NCI-H446 treated with DMSO at 0.1 percent for 48 hours (cell line): ENCODE results near the gene TIMELESS.
"Not testable (repeated sequence)": the region's sequence is repeated elsewhere in the genome, so short reads cannot be mapped to it uniquely, and the experiment has no call there.

Experiments used
- DNase-seq: peaks from one replicate; lab custom pipeline; 2025; lab: John Stamatoyannopoulos, UW

TIMELESS gene

DNA sequence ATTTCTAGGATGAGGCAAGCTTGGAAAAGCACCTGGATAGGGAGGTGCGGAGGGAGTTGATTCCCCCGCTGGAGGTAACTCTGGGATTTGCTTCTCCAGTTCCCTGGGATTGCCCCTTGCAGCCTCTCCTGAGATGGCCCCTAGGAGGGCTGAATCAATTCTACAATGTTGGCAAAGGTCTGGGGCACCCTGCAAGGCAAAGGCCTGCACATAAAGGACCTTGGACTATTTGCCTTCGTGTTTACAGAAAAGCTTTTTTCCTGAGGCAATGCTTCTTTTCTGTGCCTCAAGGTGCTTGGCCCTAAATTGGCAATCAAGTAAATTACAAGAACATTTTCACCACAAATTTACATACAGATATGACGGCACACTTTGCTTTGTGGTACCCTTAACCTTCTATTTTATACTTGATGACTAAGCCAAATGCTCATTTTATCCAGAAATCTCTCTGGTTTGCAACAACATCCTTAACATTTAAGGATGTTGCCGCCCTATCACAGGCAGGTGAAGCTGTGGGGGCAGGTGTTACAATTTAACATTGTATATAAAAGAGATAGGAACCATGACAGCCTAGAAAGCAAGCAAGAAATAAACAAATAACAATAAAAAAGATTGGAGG, 40.3 kb downstream of the TIMELESS start:
- no peak for DNase-seq

GRCh38 chr12:56404227-56404626, 45.0 kb downstream of the TIMELESS start:
- not testable (repeated sequence) for DNase-seq

DNA sequence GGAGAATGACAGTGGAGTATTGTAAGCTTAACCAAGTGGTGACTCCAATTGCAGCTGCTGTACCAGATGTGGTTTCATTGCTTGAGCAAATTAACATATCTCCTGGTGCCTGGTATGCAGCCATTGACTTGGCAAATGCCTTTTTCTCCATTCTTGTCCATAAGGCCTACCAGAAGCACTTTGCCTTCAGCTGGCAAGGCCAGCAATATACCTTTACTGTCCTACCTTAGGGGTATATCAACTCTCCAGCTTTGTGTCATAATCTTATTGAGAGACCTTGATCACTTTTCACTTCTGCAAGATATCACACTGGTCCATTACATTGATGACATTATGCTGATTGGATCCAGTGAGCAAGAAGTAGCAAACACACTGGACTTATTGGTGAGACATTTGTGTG, 47.6 kb downstream of the TIMELESS start:
- not testable (repeated sequence) for DNase-seq

DNA sequence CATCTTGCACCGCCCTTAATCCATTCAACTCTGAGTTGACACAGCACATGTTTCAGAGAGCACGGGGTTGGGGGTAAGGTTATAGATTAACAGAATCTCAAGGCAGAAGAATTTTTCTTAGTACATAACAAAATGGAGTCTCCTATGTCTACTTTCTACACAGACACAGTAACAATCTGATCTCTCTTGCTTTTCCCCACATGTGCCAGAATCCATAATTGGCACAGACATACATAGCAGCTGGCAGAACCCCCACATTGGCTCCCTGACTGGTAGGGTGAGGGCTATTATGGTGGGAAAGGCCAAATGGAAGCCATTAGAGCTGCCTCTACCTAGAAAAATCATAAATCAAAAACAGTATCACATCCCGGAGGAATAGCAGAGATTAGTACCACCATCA, 48.1 kb downstream of the TIMELESS start:
- not testable (repeated sequence) for DNase-seq

- not testable (repeated sequence) for DNase-seq
These were observed 49.8 kb downstream of the TIMELESS start for GRCh38 chr12:56399466-56399865.

DNA sequence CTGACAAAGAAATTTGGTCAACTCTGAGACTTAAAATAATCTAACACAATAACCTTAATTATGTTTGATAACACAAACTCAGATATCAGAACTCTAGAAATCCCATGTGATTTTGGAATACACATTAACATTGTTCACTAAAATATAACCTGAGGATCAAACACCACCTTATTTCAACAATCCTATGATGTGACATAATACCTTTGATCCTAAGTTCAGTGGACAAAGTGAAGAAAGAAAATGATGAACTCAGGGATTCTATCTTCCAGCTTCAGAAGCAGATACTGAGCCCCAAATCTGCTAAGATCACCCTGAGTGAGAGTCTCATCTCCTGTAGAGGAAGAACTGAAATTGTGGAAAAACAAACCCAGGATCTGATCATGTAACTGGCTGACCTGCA, 50.9 kb downstream of the TIMELESS start:
- no peak for DNase-seq

DNA sequence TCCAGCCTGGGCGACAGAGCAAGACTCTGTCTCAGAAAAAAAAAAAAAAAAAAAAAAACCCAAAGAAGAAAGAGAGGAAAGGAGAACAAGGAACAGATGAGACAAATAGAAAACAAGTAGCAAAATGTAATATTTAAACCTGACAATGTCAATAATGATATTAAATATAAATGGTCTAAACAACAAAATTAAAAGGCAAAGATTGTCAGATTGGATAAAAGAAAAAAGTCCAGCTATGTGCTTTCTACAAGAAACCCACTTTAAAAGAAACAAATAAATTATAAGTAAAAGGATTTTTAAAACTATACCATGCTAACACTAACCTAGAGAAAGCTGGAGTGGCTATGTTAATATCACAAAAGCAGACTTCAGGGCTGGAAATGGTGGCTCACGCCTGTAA, 56.9 kb downstream of the TIMELESS start:
- no peak for DNase-seq

DNA sequence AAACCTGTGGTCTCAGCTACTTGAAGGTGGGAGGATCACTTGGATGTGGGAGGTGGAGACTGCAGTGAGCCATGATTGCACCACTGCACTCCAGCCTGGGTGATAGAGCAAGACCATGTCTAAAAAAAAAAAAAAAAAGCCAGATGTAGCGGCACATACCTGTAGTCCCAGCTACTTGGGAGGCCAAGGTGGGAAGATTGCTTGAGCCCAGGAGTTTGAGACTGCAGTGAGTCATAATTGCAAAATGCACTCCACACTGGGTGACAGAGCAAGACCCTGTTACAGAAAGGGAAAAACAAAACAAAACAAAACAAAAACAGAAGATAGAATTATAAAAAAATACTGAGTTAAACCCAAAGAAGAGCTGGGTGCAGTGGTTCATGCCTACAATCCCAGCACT, 57.5 kb downstream of the TIMELESS start:
- no peak for DNase-seq

DNA sequence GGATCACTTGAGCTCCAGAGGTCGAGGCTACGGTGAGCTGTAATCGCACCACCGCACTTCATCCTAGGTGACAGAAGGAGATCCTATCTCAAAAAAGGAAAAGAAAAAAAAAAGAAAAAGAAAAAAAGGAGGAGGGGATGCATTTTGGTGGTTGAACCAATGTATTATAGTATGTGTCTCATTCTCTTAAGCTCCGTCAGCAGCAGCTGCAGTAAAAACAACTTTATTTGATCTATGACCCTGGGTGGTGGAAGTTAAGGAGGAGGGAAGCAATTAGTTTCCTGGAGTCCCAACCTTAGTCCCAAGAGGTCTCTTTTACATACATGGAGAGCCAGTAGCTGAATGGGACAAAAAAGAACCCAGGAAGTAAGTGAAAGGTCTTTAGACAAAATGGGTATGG, 59.8 kb downstream of the TIMELESS start:
- no peak for DNase-seq

GRCh38 chr12:56387152-56387736, 62.0 kb downstream of the TIMELESS start:
- no peak for DNase-seq

DNA sequence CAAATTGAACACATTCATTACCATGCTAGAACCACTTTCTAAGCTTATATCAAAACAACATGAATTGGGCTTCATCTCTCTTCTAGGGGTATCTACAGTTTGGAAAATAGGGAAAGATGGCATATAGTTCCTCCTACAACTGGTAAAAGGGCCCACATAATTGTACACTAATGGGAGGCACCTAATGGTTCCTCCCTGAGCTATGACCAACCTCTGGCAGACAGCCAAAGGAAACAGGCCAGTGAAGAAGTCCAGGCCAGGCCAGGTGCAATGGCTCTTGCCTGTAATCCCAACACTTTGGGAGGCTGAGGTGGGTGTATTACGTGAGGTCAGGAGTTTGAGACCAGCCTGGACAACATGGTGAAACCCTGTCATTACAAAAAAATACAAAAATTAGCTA, 63.4 kb downstream of the TIMELESS start:
- no peak for DNase-seq

DNA sequence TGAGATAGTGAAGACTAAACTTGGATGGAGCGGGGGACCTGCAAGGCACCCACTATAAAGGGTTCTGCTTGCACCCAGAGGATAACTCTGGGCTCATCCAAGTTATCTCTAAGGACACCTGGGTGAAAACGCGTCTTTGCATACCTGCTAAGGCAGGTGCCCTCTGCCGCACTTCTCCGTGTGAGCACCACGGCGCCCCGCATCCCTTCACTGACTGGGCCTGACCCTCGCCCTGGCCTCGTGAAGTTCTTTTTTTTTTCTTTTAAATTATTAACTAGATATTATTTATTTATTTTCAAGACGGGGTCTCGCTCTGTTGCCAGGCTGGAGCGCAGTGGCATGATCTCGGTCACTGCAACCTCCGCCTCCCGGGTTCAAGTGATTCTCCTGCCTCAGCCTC, 66.6 kb downstream of the TIMELESS start:
- DNase-seq = no peak

- no peak for DNase-seq
These were observed 71.3 kb downstream of the TIMELESS start for GRCh38 chr12:56377989-56378316.

DNA sequence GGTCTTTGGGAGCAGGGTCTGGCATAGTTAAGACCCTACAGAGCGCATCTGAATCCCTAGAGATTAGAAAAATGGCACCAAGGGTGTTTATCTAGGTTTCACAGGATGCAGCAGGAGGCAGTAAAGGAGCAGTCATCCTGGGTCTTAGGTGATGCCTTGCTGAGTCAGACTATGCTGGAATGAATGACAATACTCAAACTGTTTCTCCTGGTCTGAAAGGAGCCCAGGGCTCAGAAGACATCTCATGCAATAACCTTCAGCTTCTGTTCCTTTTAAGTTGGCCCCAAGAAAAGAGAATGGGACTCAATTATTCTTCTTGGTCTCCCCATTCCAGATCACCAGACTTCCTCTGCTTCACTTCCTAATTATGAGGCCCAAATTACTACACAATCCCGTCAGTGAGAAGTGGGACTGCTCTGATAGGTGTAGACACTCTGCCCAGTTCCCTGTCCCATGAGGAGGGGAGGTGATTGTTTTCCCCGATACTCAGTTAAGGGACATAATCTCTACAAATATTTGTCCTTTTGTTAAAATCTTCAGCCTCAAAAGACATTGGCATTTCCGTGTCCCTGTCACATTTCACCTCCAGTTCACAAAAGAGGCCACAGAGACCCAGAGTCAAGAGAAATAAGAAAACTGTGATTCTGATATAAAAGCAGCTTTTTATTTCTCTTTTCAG, 71.8 kb downstream of the TIMELESS start:
- no peak for DNase-seq

- DNase-seq = no peak
These were observed 73.4 kb downstream of the TIMELESS start for GRCh38 chr12:56375598-56376434.

- no peak for DNase-seq
These were observed 74.3 kb downstream of the TIMELESS start for GRCh38 chr12:56374726-56375597.

GRCh38 chr12:56373515-56373914, 75.7 kb downstream of the TIMELESS start:
- DNase-seq = no peak

GRCh38 chr12:56366948-56367347, 82.3 kb downstream of the TIMELESS start:
- DNase-seq = no peak
